Body of pancreas (tissue), 4 donors: ENCODE measurements around the gene EPHX1.

Source experiments
- POLR2A ChIP-seq, 3 donors: fragments of 450-650 bp; IDR thresholded peaks; one replicate each; pipeline ENCODE4 v1.6.1; 2016; ENCODE audit warnings: antibody characterized with exemption in 3 of 3, mild to moderate bottlenecking in 2 of 3
- TF ChIP-seq, protein P1 (sequence below), 7 experiments: fragments of 450-650 bp in 4 of 7; fragments of 200-600 bp in 3 of 7; sonication (generic) in 3 of 7; IDR thresholded peaks; one replicate each; pipeline ENCODE4 v1.5.1; 2016 to 2019; ENCODE audit warnings: antibody characterized with exemption in 7 of 7

DNA sequence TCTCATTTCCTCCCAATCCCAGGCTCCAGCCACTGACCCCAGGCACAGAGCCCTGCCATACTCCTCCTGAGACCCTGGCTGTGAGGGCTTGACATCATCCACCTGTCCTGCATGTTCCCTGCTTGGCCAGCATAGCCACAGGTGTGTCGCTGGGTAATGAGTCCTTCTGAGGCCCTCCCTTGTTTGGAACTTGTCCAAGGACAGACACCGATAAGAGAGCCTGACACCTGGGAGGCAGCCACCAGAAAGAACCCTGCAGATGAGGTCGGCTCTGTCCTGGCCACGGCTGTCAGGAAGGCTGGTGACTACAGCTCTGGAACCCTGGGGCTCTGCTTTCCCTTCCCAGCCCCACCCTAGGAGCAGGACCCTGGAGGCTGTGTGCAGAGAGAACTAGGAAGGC is 37.7 kb downstream of the EPHX1 start:
- TF ChIP-seq, protein P1, sequence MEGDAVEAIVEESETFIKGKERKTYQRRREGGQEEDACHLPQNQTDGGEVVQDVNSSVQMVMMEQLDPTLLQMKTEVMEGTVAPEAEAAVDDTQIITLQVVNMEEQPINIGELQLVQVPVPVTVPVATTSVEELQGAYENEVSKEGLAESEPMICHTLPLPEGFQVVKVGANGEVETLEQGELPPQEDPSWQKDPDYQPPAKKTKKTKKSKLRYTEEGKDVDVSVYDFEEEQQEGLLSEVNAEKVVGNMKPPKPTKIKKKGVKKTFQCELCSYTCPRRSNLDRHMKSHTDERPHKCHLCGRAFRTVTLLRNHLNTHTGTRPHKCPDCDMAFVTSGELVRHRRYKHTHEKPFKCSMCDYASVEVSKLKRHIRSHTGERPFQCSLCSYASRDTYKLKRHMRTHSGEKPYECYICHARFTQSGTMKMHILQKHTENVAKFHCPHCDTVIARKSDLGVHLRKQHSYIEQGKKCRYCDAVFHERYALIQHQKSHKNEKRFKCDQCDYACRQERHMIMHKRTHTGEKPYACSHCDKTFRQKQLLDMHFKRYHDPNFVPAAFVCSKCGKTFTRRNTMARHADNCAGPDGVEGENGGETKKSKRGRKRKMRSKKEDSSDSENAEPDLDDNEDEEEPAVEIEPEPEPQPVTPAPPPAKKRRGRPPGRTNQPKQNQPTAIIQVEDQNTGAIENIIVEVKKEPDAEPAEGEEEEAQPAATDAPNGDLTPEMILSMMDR (IDR thresholded peaks at IDR 0.05): peak in 3 of 7 experiments; percentile 15 to 36 (median 28)
- TF ChIP-seq POLR2A (IDR thresholded peaks at IDR 0.05): peak in 1 of 3 donors; percentile 17
